Stimulated activated CD4-positive, alpha-beta T cell treated with anti-CD3 and anti-CD28 coated beads, TNF-alpha, amount 100 ng/mL, for 48 hours (primary cell): ENCODE results near the gene FUT3.
"Not testable (repeated sequence)": the region's sequence is repeated elsewhere in the genome, so short reads cannot be mapped to it uniquely, and the experiment has no call there.

Source experiments
- DNase-seq, 3 donors: peaks; one replicate each; pipeline ENCODE4 v3.0.0-alpha.2; 2020; ENCODE audit warnings: low read depth in 3 of 3

FUT3 gene

GRCh38 chr19:5848621-5849020, 2.6 kb downstream of the FUT3 start:
- DNase-seq: not testable (repeated sequence)

- DNase-seq: not testable (repeated sequence)
These were observed 3.4 kb downstream of the FUT3 start for GRCh38 chr19:5847846-5848245.

- DNase-seq: no peak
These were observed 6.5 kb downstream of the FUT3 start for GRCh38 chr19:5844456-5845433.

GRCh38 chr19:5843295-5843927, 7.8 kb downstream of the FUT3 start:
- DNase-seq: no peak

- not testable (repeated sequence) for DNase-seq
These were observed 9.5 kb downstream of the FUT3 start for GRCh38 chr19:5841735-5842111.

GRCh38 chr19:5839065-5840017, 11.9 kb downstream of the FUT3 start, which contains the start of gene FUT6:
TSS of gene FUT6 (minus strand) at chr19:5839702. CDS start at chr19:5832567, 7,135 bp downstream.
- DNase-seq: no peak

- no peak for DNase-seq
These were observed 12.7 kb downstream of the FUT3 start for GRCh38 chr19:5838353-5839064.

- no peak for DNase-seq
These were observed 13.4 kb downstream of the FUT3 start for GRCh38 chr19:5837761-5838352.

- no peak for DNase-seq
These were observed 18.6 kb downstream of the FUT3 start for GRCh38 chr19:5832527-5833216.

- DNase-seq: no peak
These were observed 19.2 kb downstream of the FUT3 start for GRCh38 chr19:5832061-5832460.

- DNase-seq: no peak
These were observed 20.1 kb downstream of the FUT3 start for GRCh38 chr19:5831159-5831558.

GRCh38 chr19:5829567-5830310, 21.5 kb downstream of the FUT3 start:
- no peak for DNase-seq

- peak in 1 of 3 donors; percentile 48 for DNase-seq
These were observed 22.3 kb downstream of the FUT3 start for GRCh38 chr19:5828661-5829566.

GRCh38 chr19:5827891-5828660, 23.2 kb downstream of the FUT3 start:
- peak; percentile 92 to 98 (median 92) for DNase-seq

- DNase-seq: no peak
These were observed 23.8 kb downstream of the FUT3 start for GRCh38 chr19:5827342-5827890.

- DNase-seq: no peak
These were observed 24.5 kb downstream of the FUT3 start for GRCh38 chr19:5826531-5827341.
